Nucleus accumbens (tissue), 56 donors: ENCODE data around the gene GRID1.

Experiments
- DNase-seq, 56 donors: peaks; one replicate each; lab custom pipeline; 2025; lab: John Stamatoyannopoulos, UW

Gene GRID1

DNA sequence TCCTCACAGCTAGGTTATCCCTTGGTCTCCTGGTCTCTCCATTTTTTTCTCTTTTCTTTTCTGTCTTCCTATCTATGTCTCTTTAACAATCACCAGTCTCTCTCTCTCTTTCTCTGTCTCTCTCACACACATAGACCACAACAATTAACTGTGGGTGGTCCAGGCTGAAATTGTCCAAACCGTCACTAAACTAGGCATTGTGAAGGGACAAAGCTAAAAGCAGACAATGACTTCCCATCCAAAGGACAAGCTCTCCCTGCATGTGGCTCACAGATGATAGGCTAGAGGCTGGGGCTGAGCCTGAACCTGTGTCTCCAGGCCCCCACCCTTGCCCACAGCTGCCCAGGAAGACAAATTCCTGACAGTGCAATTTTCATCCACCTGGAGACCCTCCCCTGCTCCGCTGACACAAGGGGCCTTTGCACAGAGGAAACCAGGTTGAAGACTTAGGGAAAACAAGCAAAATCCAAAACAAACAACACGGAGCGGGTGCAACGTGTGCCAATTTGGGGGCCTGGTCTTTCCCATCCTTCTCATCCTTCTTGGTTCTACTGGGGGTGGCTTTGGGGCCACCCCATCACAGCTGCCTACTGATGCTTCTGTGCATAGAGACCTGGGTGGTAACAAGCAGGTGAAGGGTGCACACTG is 755.4 kb downstream of the GRID1 start:
- DNase-seq, result no peak

DNA sequence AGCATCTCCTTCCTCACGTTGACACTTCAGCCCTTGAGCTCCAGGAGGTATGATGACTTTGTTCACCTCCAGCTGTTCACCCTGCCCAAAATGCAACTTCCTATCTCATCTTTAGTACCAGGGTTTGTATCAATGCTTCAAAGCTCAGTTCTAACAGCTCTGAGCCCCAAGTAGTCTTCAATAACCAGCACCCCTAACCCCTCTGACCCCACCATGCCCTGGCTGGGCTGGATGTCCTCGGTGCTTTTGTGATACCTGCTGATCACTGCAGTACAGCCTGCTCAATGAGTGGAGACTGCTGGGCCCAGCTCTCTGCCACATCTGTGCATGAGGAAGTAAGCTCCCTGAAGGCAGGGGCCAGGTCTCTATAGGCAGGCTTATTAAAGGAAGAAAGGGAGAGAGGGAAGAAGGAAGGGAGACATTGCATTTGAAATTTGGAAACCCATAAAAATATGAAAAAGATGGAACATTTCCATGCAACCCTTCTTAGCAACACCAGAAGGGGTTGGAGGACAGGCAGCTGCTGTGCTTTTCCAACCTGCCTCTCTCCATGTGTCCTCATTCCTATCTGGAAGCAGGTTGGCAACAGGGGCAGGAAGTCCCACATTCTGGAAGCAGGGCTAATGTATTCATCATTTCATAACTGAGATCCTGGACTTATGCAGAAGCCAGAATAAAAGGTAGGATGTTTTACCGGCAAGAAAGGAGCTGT is 756.1 kb downstream of the GRID1 start:
- no peak for DNase-seq

DNA sequence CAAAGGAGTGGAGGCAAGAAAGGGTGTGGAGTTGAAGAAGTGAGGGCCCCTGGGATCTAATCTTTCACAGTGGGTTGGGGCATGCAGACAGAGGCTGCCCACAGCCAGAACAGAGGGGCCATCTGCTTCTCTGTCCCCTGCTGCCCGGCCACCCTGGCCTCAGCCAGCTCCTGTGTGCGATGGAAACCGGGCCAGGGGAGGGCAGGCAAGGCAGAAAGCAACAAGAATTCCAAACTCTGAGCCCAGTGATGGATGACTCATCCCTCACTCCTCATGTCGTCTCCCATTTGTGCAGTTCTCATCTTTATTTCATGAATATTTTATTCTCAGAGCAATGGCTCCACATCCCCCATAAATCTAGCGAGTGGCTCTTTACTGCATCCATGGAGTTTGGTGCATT is 757.1 kb downstream of the GRID1 start:
- peak in 5 of 56 donors; percentile 6 to 46 (median 25) for DNase-seq

DNA sequence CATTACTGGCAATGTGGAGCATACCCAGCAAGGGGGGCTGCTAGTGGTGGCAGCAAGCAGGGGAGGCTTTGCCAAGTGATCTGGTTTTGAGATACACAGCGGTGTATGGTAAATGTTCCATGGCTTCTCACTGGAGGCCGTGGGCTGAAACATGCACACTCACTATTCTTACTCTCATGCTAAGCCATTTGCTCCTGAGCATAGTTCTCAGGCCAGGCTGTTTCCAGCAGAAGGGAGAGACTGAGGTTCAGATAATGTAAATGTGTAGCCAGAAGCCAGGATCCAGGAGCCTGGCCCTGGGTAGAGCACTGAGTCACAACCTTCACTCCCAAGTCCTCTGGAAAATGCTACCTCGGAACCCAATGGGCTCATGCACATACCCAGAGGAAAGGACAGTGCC is 757.9 kb downstream of the GRID1 start:
- DNase-seq, result no peak

DNA sequence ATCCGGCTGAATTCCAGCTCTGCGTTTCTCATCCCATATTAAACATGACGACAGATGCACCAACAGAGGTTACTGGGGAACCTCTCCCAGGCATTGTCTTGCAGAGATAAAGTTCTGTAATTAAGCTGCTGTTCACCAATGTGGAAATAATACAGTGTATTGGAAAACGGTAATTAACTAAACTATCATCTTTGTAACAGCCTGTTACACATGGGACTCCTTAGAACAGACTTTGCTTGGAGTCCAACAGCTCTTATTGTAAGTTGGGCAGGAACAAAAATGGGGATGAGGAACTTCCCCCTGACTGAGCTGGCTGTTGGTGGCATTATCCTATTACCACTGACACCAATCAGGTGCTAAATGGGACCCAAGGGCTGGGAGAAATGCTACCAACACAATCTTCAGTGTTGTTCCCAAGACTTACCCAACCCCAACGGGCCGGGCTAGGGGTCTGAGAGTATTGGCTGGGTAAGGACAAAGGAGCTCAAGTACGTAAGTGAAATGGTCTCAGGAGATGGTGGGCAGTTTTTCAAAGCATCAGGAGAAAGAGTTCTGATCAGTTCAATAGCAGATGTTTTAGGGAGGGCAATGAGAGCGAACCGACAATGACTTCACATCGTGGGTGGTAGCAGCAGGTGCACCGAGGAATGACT is 759.4 kb downstream of the GRID1 start:
- no peak for DNase-seq

DNA sequence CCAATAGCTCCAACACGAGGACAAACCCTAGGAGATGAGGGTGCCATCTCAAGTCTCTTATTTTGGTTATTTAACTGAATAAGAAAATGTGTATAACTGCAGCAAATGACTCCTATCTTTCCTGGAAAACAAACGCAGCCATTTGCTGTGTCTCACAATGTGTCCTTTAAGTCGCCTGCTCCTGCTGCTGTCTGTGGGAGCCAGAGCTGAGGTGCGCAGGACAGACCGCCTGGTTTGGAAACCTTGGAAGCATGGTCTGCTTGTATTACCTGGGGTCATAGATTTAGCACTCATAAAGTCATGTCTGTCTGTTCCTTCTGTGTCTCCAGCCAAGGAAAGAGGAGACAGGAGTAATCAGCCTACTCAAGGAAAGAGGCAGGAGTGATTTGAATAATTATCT is 760.2 kb downstream of the GRID1 start:
- DNase-seq, result no peak

DNA sequence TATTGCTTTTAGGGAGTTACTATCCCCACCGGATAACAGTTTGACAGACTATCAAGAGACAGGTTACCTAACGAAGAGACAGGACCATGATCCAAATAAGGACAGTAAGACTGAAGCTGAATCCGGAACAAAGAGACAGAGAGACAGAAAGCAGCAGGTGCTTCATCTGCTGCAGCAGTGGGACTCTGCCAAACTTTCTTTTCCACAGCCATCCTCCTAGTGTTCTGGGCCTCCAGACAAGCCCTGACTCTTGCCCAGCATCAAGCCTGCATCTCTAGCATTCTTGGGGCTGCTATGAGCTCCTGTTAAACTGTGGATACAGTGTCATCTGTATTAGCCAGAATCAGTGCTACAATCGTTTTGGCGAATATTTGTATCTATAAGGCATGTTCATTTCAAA is 761.7 kb downstream of the GRID1 start:
- DNase-seq, result no peak

DNA sequence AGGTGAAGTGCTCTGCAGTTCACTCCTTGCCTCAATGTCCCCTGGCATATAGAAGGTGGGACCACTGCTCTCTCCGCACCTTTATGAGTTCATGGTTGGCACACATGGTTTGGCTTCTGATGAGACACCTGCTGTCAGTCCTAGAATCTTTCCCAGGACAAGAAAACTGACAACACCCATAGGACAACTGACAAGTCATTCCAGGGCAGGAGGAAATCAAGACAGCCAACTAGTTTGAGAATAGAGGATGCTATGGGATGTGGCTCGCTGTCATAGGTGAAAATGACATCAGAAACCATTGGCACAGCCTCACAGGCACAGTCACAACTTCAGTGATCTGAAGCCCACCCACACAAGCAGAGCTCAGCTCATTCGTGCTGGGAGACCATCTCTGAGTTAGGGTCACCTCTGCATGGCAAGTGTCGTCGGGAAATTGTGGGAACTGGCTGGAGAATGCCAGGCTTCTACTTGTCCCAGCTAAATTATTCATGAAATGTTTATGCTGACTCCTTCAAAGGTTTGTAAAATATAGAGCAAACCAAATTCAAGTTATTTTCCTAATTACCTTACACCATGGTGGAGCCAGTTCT is 762.4 kb downstream of the GRID1 start:
- no peak for DNase-seq

DNA sequence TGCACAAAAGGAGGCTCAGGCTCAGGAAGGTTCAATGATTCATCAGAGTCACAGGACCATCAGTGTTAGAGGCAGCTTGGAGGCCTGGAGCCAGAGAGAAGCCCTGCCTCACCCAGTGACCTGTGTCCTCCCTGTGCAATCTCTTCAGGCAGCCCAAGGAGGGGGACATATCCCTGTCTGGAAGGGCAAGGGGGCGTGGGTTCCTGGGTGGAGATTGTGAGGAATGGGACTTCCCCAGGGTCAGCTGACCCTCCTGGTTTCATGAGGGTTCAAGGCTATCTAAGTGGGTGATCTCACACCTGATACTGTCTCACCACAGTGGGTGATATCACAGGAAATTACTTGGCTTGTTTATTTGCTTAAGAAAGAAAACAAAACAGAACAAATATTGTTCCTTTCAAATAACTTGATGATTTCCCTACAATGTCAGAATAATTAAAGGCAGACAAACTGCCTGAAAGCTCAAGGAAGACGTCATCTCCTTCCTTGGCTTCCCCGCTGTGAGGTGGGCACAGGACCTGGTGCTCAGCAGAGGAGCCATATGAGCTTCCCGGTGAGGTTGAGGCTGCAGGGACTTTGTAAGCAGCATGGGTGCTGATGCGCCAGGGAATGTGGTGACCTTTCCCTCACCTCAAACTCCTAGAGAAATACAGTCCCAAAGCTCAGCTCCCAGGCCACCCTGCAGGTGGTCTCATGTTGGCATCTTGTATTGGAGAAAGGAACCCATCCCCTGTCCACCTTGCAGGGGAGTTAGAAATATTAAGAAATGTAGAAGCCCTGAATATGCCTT is 763.2 kb downstream of the GRID1 start:
- DNase-seq, result no peak

DNA sequence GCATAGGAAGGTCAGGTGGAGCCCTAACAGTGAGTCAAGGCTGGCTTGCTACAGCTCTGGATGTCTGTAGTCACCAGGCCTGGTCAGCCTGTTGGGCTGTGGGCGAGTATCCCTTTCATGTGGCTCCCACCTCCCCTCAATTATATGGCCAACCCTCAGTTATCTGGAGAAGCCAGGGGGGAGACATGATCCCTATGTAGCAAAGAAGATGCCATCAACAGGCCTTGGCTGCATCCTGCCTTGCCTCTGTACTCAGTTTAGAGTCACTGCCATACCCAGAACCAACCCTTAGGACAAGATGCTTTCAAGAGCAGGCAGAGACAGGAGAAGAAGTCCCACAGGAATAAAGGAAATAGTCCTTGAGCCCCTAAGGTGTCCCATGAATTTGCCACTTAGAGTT is 763.9 kb downstream of the GRID1 start:
- no peak for DNase-seq

DNA sequence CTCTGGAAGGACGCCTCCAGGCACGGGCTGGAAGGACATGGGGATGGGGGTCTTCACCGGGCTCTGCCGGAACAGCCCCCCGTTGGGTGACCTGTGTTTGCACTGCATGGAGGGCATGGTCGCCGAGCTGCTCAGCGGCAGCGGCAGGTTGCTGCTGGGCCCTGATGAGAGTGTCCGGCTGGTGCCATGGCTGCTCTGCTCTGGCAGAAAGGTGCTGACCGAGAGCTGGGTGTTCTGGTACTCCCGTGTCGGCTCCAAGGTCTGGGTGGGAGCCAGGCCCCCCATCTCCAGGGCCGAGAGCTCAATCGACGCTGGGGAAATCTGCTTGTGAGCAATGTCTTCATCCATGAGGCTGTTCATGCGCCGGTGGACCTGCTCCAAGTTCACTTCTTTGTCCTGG is 764.3 kb downstream of the GRID1 start:
- DNase-seq, result no peak

DNA sequence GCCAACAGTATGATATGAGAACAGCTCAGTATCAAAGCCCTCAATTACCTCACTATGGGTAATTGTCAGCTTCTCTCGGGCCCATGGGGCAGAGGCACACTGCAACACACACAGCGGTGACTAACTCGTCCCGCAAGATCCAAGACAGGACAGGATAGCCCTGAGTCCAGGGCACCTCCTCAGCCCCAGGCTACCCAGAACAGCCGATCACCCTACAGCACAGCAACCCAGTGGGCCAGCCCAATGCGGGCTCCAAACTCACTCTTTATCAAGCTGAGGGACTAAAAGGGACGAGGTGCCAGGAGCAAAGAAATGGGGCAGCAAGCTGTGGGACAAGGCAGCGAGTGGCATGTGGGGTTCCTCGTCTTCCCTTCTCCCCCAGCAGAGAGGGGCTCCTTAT is 765.1 kb downstream of the GRID1 start:
- no peak for DNase-seq

DNA sequence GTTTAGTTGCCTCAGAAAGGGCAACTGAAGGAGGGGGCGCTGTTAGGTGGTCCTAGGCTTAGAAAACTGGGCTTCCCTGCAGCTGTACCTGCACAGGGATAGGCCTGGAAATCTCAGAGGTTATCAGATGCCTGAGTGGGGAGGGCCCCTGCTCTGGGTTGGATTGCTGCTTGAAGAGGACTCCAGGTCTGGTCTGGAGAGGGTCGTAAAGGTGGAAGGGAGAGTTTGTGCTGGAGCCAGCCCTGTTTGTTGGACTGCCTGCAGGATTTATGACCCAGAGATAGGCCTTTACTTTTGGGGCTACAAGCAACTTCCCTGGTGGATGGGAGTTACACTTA is 765.9 kb downstream of the GRID1 start:
- DNase-seq, result peak in 1 of 56 donors; percentile 56

DNA sequence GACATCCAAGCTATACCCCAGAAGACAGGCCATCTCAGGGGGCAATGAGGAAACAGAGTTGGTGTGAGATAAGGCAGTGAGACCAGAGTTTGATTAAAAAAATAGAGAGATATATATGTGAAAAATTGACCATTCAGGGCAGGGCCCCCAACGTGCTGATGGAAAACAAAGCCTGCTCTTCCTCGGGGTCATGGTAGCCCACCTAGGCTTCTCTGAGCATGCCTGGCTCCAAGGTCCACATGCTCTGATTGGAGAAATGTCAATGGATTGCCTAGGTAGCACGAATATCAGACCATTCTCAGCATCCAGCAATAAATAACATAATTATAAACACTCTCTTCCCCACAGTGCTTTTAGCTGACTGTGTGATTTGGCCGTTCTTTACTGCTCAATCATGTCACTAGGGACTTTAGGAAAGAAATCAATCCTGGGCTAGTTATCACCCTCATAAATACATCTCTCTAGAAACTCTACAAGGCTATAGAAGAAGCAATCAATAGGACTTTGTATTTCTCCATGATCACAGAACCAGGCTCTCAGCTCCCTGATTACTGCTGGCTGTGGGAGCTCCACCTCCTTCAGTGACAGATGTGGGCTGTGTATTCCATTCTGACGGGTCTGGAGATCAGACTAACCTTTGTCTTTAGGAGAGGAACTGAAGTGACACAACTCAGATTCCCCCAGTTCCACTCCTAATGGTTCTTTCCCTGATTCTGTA is 766.4 kb downstream of the GRID1 start:
- DNase-seq, result peak in 22 of 56 donors; percentile 9 to 56 (median 28)

DNA sequence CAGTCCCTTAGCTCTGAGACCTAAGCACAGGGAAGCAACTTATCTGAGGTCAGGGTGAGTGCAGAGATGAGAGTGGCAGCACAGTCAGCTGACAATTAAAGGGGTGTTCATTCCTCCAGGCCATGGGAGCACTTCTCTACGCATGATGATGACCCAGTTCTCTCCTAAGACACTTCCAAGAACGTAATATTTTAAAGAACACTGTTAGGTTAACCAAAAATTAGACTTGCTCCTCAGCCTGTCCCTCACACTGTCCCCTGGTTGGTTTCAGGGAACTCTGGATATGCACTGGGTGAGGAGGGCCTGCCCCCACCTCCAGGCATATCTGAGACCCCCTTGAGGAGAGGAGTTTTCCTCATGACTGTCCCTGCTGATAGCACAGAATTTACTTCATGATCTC is 767.5 kb downstream of the GRID1 start:
- DNase-seq, result no peak

DNA sequence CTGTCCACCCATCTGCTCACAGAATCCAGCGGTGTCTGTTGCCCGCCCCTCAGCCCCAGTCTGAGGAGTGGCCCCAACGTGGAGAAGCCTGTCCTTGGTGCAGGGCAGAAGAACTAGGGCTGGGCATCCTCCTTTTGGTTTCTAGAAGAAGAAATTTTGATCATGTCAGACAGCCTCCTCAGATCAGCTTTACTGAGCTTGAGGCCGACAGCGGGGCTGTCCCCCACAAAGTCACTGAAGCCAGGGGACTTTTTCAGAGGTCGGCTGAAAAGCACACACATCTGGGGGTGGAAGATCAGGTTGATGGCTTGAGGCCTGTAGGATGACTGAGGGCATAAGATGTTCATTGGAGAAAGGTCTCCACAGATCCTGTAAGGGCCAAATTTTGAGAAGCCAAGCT is 767.9 kb downstream of the GRID1 start:
- DNase-seq, result no peak

DNA sequence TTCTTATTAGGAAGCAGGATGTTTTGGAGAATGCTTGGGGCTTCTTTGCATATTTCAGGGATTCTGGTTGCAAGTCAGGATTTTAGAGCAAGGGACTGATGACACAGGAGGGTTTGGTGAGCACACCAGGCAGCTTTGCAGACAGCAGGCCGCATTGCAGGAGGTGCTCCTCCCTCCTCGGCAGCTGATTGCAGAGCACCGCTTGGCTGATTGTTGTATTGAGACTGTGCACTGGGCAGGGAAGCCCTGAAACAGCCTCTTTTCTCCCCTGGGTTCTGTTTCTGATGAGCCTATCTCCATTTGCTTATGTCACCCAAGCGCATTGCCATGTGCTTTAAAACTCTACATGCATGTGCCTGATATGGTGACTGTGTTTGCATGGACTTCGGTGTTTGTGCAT is 769.6 kb downstream of the GRID1 start:
- peak in 1 of 56 donors; percentile 4 for DNase-seq

DNA sequence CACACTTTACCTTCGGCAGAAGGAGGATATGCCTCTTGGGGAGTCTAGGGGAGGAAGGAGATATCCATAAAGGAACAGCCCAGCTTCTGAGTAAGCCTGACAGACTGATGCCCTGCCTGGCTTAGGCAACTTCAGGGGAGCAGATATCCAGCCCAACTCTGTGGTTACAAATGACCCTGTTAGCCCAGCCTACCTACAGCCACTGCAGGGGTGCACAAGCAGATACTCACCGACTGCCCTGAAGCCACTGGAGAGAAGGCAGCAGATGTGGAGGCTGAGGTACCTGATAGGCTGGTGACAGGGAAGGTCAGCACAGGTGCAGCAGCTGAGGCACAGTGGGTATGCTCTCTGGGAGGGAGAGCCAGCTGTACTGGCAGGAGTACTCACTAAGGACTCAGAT is 770.2 kb downstream of the GRID1 start:
- DNase-seq, result no peak

DNA sequence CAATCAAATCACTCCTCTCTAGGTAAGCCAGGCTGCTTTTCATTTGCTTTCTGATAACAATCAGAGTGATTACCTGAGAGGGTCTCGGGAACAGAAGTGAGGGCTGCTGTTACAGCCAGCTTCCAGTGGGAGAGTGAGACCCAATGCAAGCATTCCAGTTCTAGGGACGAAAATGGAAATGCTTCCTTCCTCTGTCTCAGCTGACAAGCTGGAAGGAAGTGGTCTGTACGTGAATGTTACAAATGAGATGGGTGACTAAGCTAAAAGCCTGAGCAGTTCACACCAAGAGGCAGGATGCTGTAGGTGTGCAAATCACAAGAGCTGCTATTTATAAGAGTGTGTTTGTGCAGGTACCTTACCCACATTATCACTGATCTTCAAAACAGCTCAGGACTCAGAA is 772.4 kb downstream of the GRID1 start:
- no peak for DNase-seq

DNA sequence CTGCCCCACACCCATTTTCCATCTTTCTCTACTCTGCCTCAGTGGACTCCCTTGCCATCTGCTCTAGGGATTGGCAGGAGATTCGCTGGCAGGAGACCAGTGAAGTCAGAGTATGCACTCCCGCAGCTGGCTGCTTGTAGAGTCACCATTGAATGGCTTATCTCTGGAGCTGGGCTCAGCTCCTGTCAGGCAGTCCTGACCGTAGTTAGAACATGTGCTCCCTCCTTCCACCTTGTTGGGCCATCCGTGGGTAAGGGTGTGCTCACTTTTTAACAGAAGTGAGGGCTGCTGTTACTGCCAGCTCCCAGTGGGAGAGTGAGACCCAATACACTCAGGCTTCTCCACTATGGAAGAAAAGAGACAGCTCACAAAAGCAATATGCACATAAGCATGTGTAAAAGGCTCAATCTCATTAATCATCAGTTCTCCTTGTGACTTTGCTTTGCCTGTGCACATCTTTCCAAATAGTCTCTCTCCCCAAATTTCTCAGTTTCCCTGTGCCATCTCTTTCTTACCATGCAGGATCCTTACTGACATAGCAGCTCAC is 773.3 kb downstream of the GRID1 start:
- peak in 1 of 56 donors; percentile 6 for DNase-seq
